GM18951 (cell line): ENCODE data around the gene UBE2D2.
"Not testable (repeated sequence)": the region's sequence is repeated elsewhere in the genome, so short reads cannot be mapped to it uniquely, and the experiment has no call there.

Source experiments
- POLR2A ChIP-seq: IDR thresholded peaks from 4 replicates; pipeline ENCODE4 v1.6.1; 2011; ENCODE audit warnings: mild to moderate bottlenecking; ENCODE audit not compliant: insufficient read length, insufficient read depth; ENCODE audit errors: extremely low read depth
- in situ Hi-C: fragments of 300-500 bp; cut with MboI; formaldehyde crosslinking; loops from one replicate; pipeline ENCODE4 v1.12.0; 2022; ENCODE audit warnings: low sequenced_read_pairs, mixed read lengths, inconsistent platforms; ENCODE audit not compliant: unreplicated experiment

UBE2D2 gene

DNA sequence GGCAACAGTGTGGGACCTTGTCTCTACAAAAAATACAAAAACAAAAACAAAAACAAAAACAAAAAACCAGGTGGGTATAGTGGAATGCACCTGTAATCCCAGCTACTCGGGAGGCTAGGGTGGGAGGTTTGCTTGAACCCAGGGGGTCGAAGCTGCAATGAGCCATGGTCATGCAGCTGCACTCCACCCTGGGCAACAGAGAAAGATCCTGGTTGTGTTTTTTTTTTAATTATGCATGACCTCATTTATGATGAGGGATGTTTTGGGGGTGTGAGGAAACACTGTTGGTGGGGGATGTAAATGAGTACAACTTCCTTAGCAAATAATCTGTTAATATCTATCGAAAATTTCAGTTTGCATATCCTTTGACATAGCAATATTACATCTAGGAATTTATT is 29.4 kb upstream of the UBE2D2 start:
- TF ChIP-seq POLR2A, result no peak

DNA sequence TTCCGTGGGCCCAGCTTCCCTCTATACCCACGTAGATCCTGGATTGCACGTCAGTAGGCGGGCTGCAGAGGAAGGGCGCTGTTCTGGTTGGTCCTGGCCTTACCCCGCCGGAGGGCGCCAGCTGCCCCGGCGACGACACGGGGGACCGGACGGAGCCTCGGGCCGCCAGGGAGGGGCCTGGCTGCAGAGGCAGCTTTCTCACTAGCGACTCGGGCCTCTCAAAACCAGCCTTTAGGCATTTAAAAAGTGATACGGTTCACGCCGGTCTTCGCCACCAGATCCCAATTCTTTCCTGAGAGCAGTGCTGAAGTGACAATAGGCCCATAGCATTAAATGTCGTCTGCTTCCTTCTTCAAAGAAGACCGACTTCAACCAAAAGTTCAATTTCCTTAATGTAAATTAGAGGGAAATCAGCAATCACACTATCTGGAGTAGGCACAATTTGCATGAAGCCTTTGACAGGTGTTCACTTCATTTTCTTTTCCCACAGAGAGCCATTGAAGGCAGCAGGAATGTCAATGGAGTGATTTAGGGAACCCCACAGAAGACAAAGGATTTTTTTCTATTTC is 17.6 kb upstream of the UBE2D2 start:
- in situ Hi-C loops, result no loop called here
- TF ChIP-seq POLR2A, result peak; percentile 52

More for the DNA sequence above, 29.4 kb upstream of the UBE2D2 start:
- in situ Hi-C loops, result no loop called here

GRCh38 chr5:139546593-139546992 is 14.5 kb upstream of the UBE2D2 start:
- in situ Hi-C loops, result not testable (repeated sequence)

DNA sequence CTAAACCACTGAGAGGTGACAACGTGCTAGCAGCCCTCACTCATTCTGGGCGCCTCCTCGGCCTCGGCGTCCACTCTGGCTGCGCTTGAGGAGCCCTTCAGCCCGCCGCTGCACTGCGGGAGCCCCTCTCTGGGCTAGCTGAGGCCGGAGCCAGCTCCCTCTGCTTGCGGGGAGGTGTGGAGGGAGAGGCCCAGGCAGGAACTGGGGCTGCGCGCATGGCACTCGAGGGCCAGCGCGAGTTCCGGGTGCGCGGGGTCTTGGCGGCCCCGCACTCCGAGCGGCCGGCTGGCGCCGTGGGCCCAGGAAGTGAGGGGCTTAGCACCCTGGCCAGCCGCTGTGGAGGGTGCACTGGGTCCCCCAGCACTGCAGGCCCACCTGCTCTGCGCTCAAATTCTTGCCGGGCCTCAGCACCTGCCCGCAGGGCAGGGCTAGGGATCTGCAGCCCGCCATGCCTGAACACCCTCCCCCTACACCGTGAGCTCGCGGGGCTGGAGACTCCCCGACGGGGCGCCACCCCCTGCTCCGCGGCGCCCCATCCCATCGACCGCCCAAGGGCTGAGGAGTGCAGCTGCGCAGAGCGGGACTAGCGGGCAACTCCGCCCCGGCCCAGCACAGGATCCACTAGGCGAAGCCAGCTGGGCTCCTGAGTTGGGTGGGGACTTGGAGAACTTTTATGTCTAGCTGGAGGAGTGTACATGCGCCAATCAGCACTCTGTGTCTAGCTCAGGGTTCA is 11.8 kb upstream of the UBE2D2 start:
- no peak for TF ChIP-seq POLR2A
- in situ Hi-C loops, result no loop called here

DNA sequence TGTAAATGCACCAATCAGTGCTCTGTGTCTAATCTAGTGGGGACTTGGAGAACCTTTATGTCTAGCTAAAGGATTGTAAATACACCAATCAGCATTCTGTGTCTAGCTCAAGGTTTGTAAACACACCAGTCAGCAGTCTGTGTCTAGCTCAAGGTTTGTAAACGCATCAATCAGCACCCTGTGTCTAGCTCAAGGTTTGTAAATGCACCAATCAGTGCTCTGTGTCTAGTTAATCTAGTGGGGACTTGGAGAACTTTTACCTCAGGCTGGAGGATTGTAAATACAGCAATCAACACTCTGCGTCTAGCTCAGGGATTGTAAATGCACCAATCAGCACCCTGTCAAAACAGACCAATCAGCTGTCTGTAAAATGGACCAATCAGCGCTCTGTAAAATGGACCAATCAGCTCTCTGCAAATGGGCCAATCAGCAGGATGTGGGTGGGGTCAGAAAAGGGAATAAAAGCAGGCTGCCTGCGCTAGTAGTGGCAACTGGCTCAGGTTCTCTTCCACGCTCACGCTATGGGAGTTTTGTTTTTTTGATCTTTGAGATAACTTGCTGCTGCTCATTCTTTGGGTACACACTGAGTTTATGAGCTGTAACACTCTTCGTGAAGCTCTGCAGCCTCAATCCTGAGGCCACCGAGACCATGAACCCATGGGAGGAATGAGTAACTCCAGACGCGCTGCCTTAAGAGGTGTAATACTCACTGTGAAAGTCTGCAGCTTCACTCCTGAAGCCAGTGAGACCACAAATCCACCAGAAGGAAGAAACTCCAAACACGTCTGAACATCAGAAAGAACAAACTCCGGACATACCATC is 10.9 kb upstream of the UBE2D2 start:
- in situ Hi-C loops, result not testable (repeated sequence)

GRCh38 chr5:139551191-139551889 is 9.8 kb upstream of the UBE2D2 start:
- TF ChIP-seq POLR2A, result no peak
- in situ Hi-C loops, result no loop called here

- in situ Hi-C loops, result no loop called here
- no peak for TF ChIP-seq POLR2A
Observed at GRCh38 chr5:139552893-139553575, 8.1 kb upstream of the UBE2D2 start.

GRCh38 chr5:139554264-139554663 is 6.9 kb upstream of the UBE2D2 start:
- no peak for TF ChIP-seq POLR2A
- in situ Hi-C loops, result no loop called here

DNA sequence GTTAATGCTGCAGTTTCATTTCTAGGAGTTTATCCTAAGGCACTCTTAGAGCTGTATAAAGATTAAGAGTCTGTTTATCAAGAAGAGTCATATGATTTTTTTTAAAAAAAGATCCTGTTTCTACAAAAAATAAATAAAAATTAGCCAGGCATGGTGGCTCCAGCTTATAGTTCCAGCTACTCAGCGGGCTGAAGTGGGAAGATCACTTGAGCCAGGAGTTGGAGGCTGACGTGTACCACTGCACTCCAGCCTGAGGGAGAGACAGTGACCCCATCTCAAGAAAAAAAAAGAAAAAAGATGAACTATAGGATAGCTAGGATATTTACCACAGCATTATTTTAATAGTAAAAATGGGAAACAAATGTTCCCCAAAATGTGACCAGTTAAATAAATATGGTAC is 3.3 kb upstream of the UBE2D2 start:
- no peak for TF ChIP-seq POLR2A
- in situ Hi-C loops, result no loop called here

GRCh38 chr5:139561655-139562451 is 714 bp downstream of the UBE2D2 start:
- TF ChIP-seq POLR2A, result no peak
- in situ Hi-C loops, result no loop called here

DNA sequence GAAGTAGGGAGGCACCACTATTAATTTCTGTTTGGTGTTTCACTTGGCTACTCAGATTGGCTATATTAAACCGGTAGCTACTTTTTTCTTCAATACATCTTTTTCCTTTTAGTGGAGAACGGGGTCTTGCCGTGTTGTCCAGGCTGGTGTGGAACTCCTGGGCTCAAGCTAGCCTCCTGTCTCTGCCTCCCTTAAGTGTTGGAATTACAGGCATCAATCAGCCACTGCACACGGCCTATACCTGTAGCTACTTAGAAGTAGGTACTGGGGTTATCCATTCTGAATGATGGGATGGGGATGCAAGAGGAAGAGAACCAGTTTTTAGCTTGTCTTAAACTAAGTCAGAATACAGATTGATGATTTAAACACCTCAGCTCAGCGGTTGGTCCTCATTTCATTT is 1.7 kb downstream of the UBE2D2 start:
- TF ChIP-seq POLR2A, result no peak
- in situ Hi-C loops, result no loop called here

GRCh38 chr5:139565411-139566305 is 4.5 kb downstream of the UBE2D2 start:
- in situ Hi-C loops, result no loop called here
- no peak for TF ChIP-seq POLR2A
